Left lobe of liver (tissue), 2 donors: Measurements from ENCODE around the gene CEBPZOS. TPM values are rescaled to one million over a fixed set of nuclear protein-coding genes. Genes with fewer than 3 reads are reported as not detected.
A peak's percentile ranks its signal among the peaks of the same experiment; 100 is the strongest.

ENCODE experiments used
- ATAC-seq: fragments of 200-7000 bp; cut with Tn5 transposase; one replicate; pipeline ENCODE4 v1.9.1; 2020; ENCODE audit warnings: mild to moderate bottlenecking, moderate library complexity
- DNase-seq: peaks from one replicate; pipeline ENCODE4 v3.0.0-alpha.2; 2020; ENCODE audit warnings: low spot score
- total RNA-seq: library from RNA; stranded (reverse); gene quantifications from one replicate; pipeline ENCODE4 v1.2.1, GENCODE V29; 2021
- donor health status: DM: no; HTN: no; CAD: no; lungs with moderate emphysema.
- donor health status: DM: no; HTN: yes; CAD: no.

The CEBPZOS gene
- 19.3 TPM for total RNA-seq

DNA sequence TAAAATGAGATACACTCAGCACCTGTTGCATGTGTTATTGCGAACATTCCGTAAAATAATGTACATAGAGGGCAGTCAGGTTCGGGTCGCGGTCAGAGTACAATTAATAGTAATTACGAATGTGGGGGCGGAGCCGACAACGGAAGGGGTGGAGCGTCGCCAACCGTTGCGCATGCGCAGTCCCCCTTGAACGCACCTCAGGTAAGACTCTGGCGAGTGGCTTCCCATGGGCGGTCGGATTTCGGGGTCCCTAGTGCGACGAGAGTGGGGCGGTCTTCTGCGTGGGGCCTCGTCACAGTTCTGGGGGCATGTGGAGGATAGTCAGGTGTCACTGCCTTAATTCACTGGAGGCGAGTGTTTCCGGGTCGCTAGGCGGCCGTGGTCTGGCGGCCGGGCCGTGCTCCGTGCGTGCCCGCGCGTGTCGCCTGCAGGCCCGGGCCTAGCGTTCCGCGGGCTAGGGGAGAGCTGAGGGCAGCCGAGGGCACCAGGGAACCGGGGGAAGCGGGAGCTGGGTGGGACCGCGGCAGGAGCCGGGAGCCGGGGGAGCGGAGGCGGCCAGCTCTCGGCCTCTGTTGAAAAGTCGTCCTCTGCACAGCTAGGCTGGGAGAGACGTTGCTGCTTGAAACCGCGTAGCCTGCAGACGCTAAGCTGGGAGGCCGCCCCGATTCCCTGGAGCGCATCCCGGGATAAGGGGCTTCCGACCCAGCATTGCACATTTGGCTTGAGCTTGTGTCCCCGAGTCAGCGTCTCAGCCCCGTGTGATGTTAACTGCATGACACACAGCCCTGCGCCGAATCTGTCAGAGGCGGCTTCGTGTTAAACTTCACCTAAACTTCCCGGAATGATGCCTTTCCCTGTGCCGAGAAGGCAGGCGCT lies at the start of gene CEBPZOS:
Gene CEBPZOS (plus strand): TSS at position 177 of the 876 bp plus-strand sequence. CDS start 3,209 bp downstream, outside the sequence.
- peak; percentile 90 for DNase-seq
- ATAC-seq = peak; percentile 94

- peak; percentile 50 for DNase-seq
- ATAC-seq = peak; percentile 92
These were observed 48.0 kb upstream of the CEBPZOS start for GRCh38 chr2:37148325-37148724.

DNA sequence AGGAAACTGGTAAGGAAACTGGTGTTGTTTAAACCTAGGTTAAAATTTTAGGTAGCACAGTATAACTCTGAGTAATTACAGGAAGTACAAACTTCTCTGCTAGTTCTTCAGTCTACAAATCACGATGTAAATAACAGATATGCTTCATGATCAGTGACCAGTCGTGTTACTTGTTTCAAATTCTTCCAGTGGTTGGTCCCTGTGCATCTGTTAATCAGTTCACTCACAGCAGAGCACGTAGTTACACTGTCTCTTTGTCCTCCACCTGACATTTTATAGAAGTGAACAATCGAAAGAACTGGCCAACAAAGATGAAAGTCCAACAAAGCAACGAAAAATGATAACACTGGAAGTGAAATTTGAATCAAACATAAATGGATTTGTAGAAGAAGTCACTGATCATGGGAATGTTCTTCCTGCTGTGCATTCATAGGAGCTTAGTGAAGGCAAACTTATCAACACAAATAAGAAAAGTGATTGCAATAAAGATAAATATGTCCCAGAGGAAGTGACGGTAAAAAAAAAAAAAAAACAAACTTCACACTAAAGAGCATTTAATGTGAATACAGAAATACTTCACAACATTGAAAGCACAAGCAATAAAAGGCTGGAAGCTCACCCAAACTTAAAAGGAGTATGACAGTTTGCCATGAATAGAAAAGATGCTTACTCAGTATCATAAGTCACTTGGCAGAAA lies 46.5 kb upstream of the CEBPZOS start:
- peak; percentile 43 for ATAC-seq

DNA sequence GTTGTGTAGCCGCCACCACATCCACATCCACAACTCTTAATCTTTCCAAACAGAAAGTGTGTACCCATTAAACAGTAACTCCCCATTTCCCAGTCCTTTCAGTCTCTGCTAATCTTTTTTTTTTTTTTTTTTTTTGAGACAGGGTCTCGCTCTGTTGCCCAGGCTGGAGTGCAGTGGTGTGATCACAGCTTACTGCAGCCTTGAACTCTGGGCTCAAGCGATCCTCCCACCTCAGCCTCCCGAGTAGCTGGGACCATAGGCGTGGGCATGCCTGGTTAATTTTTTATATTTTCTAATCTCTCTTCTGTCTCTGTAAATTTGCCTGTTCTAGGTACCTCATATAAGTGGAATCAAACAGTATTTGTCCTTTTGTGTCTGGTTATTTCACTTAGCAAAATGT lies 43.1 kb upstream of the CEBPZOS start:
- DNase-seq (no peak), ATAC-seq (no peak)

More for the DNA sequence above, 46.5 kb upstream of the CEBPZOS start:
- no peak for DNase-seq

DNA sequence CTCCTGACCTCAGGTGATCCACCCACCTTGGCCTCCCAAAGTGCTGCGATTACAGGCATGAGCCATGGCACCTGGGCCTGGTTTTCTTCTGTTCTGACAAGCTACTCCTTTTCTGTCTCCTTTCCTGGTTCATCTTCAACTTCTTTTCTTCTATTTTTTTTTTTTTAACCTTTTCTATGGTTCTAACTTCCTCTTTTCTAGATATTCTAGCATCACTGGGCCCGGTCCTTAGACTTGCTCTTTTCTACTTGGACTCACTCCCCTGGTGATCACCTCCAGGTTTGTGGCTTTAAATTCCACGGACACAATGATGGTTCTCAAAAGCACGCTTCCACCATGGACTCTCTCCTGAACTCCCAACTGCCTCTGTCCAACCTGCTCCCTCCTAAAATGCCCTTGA lies 41.5 kb upstream of the CEBPZOS start:
- DNase-seq (no peak), ATAC-seq (no peak)

- DNase-seq (no peak), ATAC-seq (peak; percentile 51)
These were observed 40.0 kb upstream of the CEBPZOS start for GRCh38 chr2:37156071-37156856.

DNA sequence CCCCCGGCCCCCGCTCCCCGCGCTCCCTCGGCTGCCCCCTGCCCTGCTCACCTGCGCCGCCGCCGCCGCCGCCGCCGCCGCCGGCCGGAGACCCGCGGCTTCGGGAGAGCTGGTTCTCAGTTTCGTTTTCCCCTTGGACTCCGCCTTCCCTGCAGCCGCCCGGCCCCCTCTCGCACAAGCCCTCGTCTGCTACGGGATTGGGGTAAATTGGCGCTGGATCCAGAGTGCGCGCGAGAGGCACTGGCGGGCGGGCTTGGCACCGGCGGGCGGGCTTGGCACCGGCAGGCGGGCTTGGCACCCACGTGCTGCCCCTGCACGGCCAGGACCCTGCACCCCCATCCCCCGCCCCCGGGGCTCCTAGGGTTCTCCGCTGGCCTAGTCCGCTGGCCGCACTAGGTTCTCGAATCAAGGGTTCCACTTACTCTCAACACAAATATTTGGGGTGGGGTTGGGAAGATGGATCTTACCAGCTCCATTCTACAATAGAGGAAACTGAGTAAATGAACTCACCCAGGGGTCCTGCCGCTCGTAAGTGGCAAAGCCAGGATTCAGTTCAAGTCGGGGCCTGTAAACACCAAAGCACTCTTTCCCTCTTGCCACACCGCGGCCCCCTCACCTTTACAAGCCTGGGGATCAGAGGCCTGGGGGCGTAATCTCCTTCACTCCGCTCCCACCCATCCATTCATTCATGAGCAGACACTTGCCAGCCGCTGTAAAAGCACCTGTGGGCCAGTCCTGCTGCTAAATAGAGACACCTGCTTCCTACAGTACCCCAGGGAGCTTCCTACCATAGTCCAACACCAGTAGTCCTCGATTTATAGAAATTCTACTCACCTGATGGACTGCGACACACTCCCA lies 39.2 kb upstream of the CEBPZOS start, which contains the start of gene EIF2AK2:
Gene EIF2AK2 (minus strand): TSS at position 124 of the 858 bp plus-strand sequence. CDS start 9,174 bp downstream, outside the sequence.
- peak; percentile 96 for ATAC-seq

GRCh38 chr2:37164757-37165156 lies 31.5 kb upstream of the CEBPZOS start:
- DNase-seq = no peak
- ATAC-seq = no peak

More for the DNA sequence above, 39.2 kb upstream of the CEBPZOS start, which contains the start of gene EIF2AK2:
- peak; percentile 86 for DNase-seq

GRCh38 chr2:37167636-37168180 lies 28.6 kb upstream of the CEBPZOS start:
- ATAC-seq = no peak

GRCh38 chr2:37168217-37168981 lies 27.9 kb upstream of the CEBPZOS start:
- ATAC-seq (peak; percentile 93), DNase-seq (no peak)

More at GRCh38 chr2:37167636-37168180, 28.6 kb upstream of the CEBPZOS start:
- DNase-seq = no peak

DNA sequence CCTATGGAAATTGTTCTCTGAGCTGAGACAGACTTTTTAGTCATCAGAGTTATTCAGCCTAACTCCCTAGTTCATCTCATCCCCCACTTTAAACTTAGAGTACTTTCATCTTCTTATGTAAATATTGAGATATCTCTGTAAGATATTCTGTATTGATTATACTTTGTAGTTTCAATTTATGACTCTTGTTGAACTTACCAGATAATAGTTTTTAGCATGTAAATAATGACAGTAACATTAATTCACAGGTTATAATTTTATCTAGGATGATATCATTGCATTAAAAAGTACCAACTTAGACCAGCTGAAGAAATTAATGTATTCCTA lies 24.7 kb upstream of the CEBPZOS start:
- ATAC-seq = no peak
- no peak for DNase-seq

- ATAC-seq (no peak), DNase-seq (no peak)
These were observed 22.6 kb upstream of the CEBPZOS start for GRCh38 chr2:37173741-37174140.

GRCh38 chr2:37180006-37180639 lies 16.2 kb upstream of the CEBPZOS start:
- ATAC-seq = no peak
- no peak for DNase-seq

GRCh38 chr2:37180640-37181039 lies 15.7 kb upstream of the CEBPZOS start:
- ATAC-seq = no peak
- DNase-seq = no peak

DNA sequence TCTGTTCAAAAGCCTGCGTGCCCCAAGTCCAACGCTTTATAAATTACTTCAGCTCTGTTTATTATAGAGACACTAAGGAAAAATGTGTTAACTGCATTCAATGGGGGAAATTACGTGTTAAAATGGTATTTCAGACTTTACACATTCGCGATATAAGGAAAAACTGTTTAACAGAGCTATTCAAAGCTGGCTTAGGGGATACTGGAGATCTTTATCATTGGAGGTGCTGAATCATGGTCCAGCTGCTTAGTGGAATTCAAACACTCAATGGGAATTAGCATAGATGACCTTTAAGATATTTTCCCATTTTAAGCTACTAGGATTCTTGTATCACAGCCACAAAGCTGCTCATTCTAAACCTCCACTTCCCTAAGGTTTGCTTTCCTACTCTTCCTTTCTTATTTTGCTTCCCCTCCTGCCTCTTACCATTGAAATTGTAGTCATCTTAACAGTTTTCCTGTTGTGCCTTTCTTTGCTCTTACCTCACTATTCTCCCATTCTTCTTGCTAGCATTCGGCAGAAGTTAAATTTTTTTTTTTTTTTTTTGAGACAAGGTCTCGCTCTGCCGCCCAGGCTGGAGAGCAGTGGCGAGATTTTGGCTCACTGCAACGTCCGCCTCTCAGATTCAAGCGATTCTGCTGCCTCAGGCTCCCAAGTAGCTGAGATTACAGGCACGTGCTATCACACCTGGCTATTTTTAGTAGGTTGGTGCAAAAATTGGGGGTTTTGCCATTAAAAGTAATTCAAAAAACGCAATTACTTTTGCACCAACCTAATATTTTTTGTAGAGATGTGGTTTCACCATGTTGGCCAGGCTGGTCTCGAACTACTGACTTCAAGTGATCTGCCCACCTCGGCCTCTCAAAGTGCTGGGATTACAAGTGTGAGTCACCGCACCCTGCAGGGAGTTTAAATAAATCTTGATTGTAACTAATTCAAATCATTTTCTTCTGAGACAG lies 14.3 kb upstream of the CEBPZOS start:
- ATAC-seq (no peak), DNase-seq (no peak)

- DNase-seq (no peak), ATAC-seq (no peak)
These were observed 7.7 kb upstream of the CEBPZOS start, which contains the start of gene SULT6B1 for GRCh38 chr2:37188570-37188969. SULT6B1 (minus strand) TSS chr2:37188670; CDS start chr2:37188640, 30 bp downstream.

- DNase-seq (no peak), ATAC-seq (no peak)
These were observed 6.7 kb upstream of the CEBPZOS start for GRCh38 chr2:37189452-37190153.
